A673 (cell line): Measurements from ENCODE around the gene ACRBP. TPM values are rescaled to one million over a fixed set of nuclear protein-coding genes. Genes with fewer than 3 reads are reported as not detected.

ENCODE experiments used
- BruUV-seq: library from RNA; stranded (reverse); fragments of 400-500 nt; replicated peaks from 2 replicates; lab custom pipeline; 2021; lab: Mats Ljungman, UMichigan
- CTCF ChIA-PET: fragments of 300-600 bp; sonication (Branson Sonifier 250); formaldehyde crosslinking; loops from one replicate; lab custom pipeline; 2022; ENCODE audit warnings: antibody characterized with exemption; lab: Charles Lee
- POLR2A ChIA-PET: fragments of 300-600 bp; sonication (Branson Sonifier 250); formaldehyde crosslinking; loops from one replicate; lab custom pipeline; 2022; ENCODE audit warnings: antibody characterized with exemption; ENCODE audit not compliant: low non-redundant PET; lab: Charles Lee
- DNase-seq: peaks from one replicate; pipeline ENCODE4 v3.0.0-alpha.2; 2015; ENCODE audit warnings: low spot score
- H3K27ac ChIP-seq: fragments of 200-600 bp; sonication (generic); 2 replicates; pipeline ENCODE4 v1.5.1; 2016; ENCODE audit warnings: mixed run types, low read depth, mild to moderate bottlenecking, mixed read lengths, antibody characterized with exemption, low read length; ENCODE audit not compliant: poor library complexity, severe bottlenecking
- H3K27me3 ChIP-seq: fragments of 200-600 bp; sonication (generic); replicated peaks from 2 replicates; pipeline ENCODE4 v1.6.1; 2017; ENCODE audit warnings: mixed run types, low read depth, mild to moderate bottlenecking, mixed read lengths, antibody characterized with exemption, low read length; ENCODE audit not compliant: insufficient read depth, poor library complexity
- H3K36me3 ChIP-seq: fragments of 200-600 bp; sonication (generic); 2 replicates; pipeline ENCODE4 v1.6.1; 2016; ENCODE audit warnings: mixed run types, mild to moderate bottlenecking, mixed read lengths, antibody characterized with exemption, low read length; ENCODE audit not compliant: insufficient read depth, poor library complexity, severe bottlenecking
- H3K4me1 ChIP-seq: fragments of 200-600 bp; sonication (generic); 2 replicates; pipeline ENCODE4 v1.6.1; 2017; ENCODE audit warnings: mixed run types, mild to moderate bottlenecking, mixed read lengths, antibody characterized with exemption, low read length; ENCODE audit not compliant: insufficient read depth, poor library complexity, severe bottlenecking
- H3K4me3 ChIP-seq: fragments of 200-600 bp; sonication (generic); 2 replicates; pipeline ENCODE4 v1.5.1; 2016; ENCODE audit warnings: low read depth, mixed run types, mild to moderate bottlenecking, mixed read lengths, low read length; ENCODE audit not compliant: poor library complexity, severe bottlenecking
- H3K9me3 ChIP-seq: fragments of 200-600 bp; sonication (generic); 2 replicates; pipeline ENCODE4 v1.6.1; 2016; ENCODE audit warnings: mixed run types, low read depth, mild to moderate bottlenecking, mixed read lengths, antibody characterized with exemption, low read length; ENCODE audit not compliant: poor library complexity, severe bottlenecking
- EZH2 ChIP-seq: fragments of 200-600 bp; sonication (generic); IDR thresholded peaks from 2 replicates; pipeline ENCODE4 v1.6.1; 2017; ENCODE audit warnings: borderline replicate concordance, low read depth, mild to moderate bottlenecking, mixed read lengths, antibody characterized with exemption, low read length; ENCODE audit not compliant: poor library complexity, severe bottlenecking
- intact Hi-C: fragments of 100-400 bp; cut with micrococcal nuclease; formaldehyde crosslinking; loops from one replicate; pipeline ENCODE4 v1.10.0; 2022; ENCODE audit not compliant: unreplicated experiment
- total RNA-seq: library from RNA; stranded (reverse); gene quantifications from 2 replicates; pipeline ENCODE4 v1.2.3, GENCODE V29; 2021
- TF ChIP-seq, protein P1 (sequence below): fragments of 300-800, 200-600 bp; sonication (generic); conservative IDR thresholded peaks from 2 replicates; pipeline ENCODE4 v1.5.1; 2017; ENCODE audit warnings: low read depth, mild to moderate bottlenecking, antibody characterized with exemption, low read length, moderate library complexity, mixed read lengths

The ACRBP gene
- total RNA-seq, 1 experiment from 2014 or later, result 3.0 TPM

DNA sequence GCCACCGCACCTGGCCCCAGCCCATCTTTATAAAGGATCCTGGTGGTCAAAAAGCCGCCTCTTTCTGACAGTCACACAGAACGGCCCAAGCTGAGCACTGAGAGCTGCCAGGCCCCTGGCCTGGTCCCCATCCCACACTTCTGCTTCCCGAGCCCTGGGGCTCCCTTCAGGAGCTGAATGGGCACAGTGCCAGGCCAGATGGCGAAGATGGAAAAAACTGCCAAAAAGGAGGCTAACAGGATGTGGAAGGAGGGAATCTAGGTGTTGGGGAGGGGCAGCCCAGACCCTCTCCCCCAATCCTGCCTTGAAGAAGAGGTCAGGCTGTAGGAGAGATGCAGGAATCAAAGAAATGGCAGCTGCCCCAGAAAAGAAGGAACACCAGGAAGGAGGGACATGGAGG, 16.5 kb downstream of the ACRBP start:
- ChIA-PET POLR2A (interaction anchor here (0.6 kb wide), 1 partner anchor 17 kb away, joined by 5 read pairs; no protein-coding TSS in a partner anchor), CTCF (no interaction called here)
- no peaks in the 10 kb centered on the region for H3K27me3 ChIP-seq
- H3K4me1 ChIP-seq, result peaks cover 15% of the 10 kb centered on the region
- no peak overlapping the region for H3K4me3 ChIP-seq
- no peak for DNase-seq
- intact Hi-C loops, result no loop called here
- no peaks in the 10 kb centered on the region for H3K36me3 ChIP-seq
- H3K9me3 ChIP-seq, result no peaks in the 10 kb centered on the region
- no peak overlapping the region for H3K27ac ChIP-seq
- no peak for TF ChIP-seq EZH2
- TF ChIP-seq, protein P1, sequence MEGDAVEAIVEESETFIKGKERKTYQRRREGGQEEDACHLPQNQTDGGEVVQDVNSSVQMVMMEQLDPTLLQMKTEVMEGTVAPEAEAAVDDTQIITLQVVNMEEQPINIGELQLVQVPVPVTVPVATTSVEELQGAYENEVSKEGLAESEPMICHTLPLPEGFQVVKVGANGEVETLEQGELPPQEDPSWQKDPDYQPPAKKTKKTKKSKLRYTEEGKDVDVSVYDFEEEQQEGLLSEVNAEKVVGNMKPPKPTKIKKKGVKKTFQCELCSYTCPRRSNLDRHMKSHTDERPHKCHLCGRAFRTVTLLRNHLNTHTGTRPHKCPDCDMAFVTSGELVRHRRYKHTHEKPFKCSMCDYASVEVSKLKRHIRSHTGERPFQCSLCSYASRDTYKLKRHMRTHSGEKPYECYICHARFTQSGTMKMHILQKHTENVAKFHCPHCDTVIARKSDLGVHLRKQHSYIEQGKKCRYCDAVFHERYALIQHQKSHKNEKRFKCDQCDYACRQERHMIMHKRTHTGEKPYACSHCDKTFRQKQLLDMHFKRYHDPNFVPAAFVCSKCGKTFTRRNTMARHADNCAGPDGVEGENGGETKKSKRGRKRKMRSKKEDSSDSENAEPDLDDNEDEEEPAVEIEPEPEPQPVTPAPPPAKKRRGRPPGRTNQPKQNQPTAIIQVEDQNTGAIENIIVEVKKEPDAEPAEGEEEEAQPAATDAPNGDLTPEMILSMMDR, result no peak
- no TSS peak for BruUV-seq

DNA sequence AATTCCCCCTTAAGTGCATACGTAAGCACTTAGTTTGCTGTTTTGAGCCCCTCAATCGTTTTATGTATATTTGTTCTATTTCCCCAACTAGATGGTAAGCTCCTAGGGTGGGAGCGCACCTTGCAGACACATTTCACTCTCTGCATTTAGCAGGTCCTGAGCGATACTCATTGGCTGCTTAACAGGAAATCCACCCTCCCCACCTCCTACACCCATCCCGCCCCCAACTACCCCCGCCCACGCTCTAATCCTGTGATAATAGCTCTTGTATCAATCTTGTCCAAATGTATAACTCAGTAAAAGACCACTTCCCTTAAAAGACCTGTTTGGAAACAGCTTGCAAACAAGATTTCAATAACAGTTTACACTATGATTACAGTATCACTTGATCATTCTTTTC, 19.6 kb downstream of the ACRBP start:
- H3K9me3 ChIP-seq, result no peaks in the 10 kb centered on the region
- POLR2A ChIA-PET, result no interaction called here

DNA sequence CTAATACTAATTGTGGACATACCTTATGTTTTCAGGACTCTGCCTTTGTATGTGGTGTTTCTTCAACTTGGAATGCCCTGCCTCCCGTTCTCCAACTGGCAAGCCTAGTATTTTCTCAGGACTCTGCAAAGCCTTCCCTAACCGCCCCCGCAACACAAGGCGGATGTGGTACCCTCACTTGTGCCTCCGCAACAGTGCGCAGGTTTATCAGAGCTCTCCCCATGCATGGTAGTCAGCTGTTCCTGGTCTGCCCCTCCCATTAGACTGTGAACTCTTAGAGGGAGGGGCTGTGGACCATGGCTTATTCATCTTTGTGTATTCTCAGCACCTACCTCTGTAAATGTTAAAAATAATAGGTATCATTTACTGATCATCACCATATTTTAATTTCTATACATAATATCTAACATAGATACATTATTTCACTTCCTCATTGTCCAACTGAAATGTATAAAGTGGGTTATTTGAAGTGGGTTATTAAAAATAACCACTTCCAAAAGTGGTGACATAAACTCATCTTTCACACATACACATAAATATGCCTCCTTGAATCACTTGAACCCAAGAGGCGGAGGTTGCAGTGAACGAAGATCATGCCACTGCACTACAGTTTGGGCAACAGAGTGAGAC, 20.5 kb downstream of the ACRBP start:
- TF ChIP-seq, protein P1, result no peak
- no peak for TF ChIP-seq EZH2
- ChIA-PET POLR2A (no interaction called here), CTCF (interaction anchor here (0.5 kb wide), 1 partner anchor 69 kb away, joined by 8 read pairs; no protein-coding TSS in a partner anchor)
- Histone ChIP-seq H3K9me3 (no peaks in the 10 kb centered on the region), H3K27ac (no peak overlapping the region), H3K4me1 (peaks cover 5% of the 10 kb centered on the region), H3K27me3 (no peaks in the 10 kb centered on the region), H3K36me3 (no peaks in the 10 kb centered on the region), H3K4me3 (no peak overlapping the region)
- intact Hi-C loops, result no loop called here
- BruUV-seq, result no TSS peak
- no peak for DNase-seq

More for the DNA sequence above, 19.6 kb downstream of the ACRBP start:
- intact Hi-C loops, result no loop called here
- Histone ChIP-seq H3K4me3 (no peak overlapping the region), H3K27ac (no peak overlapping the region), H3K36me3 (no peaks in the 10 kb centered on the region), H3K27me3 (no peaks in the 10 kb centered on the region), H3K4me1 (peaks cover 10% of the 10 kb centered on the region)
- CTCF ChIA-PET, result interaction anchor here (0.6 kb wide), 1 partner anchor 251 kb away, joined by 7 read pairs; no protein-coding TSS in a partner anchor
- BruUV-seq, result no TSS peak
- TF ChIP-seq EZH2, result no peak
- TF ChIP-seq, protein P1, result no peak
- no peak for DNase-seq
